H54 (cell line): ENCODE data around the gene DGKB.

ENCODE experiments used
- DNase-seq: peaks from one replicate; pipeline ENCODE4 v3.0.0; 2011; ENCODE audit warnings: low spot score, mixed read lengths; ENCODE audit not compliant: insufficient read length
- FAIRE-seq: peaks from 3 replicates; lab custom pipeline; 2011; peaks lifted over from hg19 to GRCh38; lab: Jason Lieb, UNC
- POLR2A ChIP-seq: IDR thresholded peaks from 2 replicates; pipeline ENCODE4 v1.6.1; 2011; ENCODE audit warnings: low read depth, mild to moderate bottlenecking, low read length

DGKB gene

DNA sequence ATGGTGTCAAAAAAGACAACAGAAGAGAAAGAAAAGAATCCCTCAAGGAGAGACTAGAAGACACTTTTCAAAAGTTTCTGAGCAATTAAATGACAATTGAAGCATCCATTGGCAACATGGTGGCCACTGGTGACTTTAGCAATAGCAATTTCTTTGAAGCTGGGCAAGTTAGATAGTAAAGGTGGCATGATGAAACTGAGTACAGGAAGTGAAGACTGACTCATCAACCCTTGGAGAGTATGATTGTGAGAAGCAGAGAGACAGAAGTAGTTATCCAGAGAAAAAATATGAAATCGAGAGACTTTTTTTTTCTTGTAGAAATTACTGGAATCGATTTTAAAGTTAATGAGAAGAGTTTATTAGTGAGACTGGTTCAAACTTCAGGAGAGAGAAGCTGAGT, 52.5 kb downstream of the DGKB start:
- peak; percentile 96 for FAIRE-seq
- DNase-seq, result no peak
- TF ChIP-seq POLR2A, result no peak

- no peak for TF ChIP-seq POLR2A
- FAIRE-seq, result no peak
- no peak for DNase-seq
These were observed 56.1 kb downstream of the DGKB start for GRCh38 chr7:14846405-14846804.

DNA sequence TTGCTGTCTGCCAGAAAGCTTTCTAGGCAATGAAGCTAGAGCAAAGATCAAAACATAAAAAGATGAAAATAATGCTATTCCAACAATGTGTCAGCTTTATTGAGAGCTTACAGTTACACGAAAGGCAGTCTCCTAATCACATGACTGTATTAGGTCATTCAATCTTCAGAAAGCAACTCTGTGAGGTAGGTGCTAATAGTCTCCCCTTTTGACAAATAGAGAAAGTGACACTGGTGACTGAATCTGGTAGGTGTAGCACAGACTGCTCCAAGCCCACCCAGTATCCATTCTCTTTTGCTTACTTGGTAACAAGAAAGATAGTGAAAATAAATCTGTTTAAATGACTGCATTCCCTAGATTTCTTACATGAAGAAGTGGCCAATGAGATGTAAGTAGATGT, 58.8 kb downstream of the DGKB start:
- TF ChIP-seq POLR2A, result no peak
- FAIRE-seq (peak; percentile 60), DNase-seq (no peak)

GRCh38 chr7:14842523-14842922, 60.0 kb downstream of the DGKB start:
- no peak for TF ChIP-seq POLR2A
- no peak for DNase-seq
- FAIRE-seq, result no peak

DNA sequence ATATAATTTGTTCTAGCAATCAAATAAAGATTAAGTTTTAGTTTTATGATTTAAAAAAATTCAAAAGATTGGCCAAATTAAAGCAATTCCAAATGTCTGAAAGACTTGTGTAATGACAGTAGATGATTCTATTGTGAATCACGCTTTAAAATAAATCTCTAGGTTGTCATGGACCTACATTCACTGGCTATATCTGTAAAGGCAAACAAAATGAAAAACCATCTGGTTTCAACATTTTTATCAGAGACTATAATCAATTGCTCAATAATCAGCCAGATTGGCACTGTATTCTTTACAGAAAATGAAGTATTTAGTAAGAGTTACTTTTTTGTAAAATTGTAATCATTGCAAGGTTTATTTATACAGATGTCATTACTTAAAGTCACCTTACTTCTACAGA, 60.7 kb downstream of the DGKB start:
- peak; percentile 93 for FAIRE-seq
- DNase-seq, result no peak
- TF ChIP-seq POLR2A, result no peak

DNA sequence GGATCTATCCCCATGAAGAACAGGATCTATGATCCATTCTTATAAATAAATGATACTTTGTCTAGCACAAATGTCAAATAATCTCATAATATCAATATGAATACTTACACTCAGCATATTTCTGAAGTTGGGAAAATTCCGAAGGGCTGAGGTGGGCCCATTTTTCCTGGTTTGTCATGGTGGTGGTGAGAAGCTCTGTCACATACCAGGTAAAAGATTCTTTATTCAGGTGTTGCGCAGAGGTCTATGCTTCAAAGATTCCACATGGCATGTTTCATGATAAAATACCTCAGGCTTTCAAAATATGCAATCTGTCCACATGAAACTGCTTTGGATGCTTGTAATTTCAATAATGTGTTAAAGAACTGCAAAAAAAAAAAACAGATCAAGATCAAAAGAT, 61.5 kb downstream of the DGKB start:
- FAIRE-seq (no peak), DNase-seq (no peak)
- TF ChIP-seq POLR2A, result no peak

- FAIRE-seq, result no peak
- DNase-seq, result no peak
- TF ChIP-seq POLR2A, result no peak
These were observed 63.2 kb downstream of the DGKB start for GRCh38 chr7:14839307-14839706.

DNA sequence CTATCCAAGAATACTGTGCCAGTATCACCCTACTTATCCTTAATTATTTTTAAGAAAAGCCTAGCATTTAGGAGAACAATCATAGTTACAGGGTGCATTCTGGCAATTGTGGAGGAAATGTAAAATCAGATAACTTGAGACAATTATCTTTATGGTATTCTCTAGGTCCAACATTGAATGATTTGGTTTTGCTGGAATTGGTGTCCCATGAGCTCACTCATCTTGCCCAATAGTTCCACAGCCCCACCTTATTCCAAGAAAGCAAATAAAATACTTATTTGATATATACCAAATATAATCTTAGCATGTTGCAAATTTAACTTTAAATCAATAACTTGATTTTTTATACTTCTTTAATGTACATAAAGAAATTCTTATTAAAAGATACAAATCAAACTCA, 65.3 kb downstream of the DGKB start:
- FAIRE-seq, result peak; percentile 65
- DNase-seq, result no peak

GRCh38 chr7:14836571-14837189, 65.9 kb downstream of the DGKB start:
- peak; percentile 99 for FAIRE-seq
- DNase-seq, result peak; percentile 53
- no peak for TF ChIP-seq POLR2A

More for the DNA sequence above, 65.3 kb downstream of the DGKB start:
- TF ChIP-seq POLR2A, result no peak

- FAIRE-seq (peak; percentile 57), DNase-seq (no peak)
- TF ChIP-seq POLR2A, result no peak
These were observed 66.5 kb downstream of the DGKB start for GRCh38 chr7:14836006-14836405.

GRCh38 chr7:14835384-14835783, 67.2 kb downstream of the DGKB start:
- DNase-seq (no peak), FAIRE-seq (peak; percentile 27)
- TF ChIP-seq POLR2A, result no peak

- no peak for FAIRE-seq
- TF ChIP-seq POLR2A, result no peak
- DNase-seq, result no peak
These were observed 67.7 kb downstream of the DGKB start for GRCh38 chr7:14834883-14835282.

GRCh38 chr7:14834456-14834855, 68.1 kb downstream of the DGKB start:
- no peak for TF ChIP-seq POLR2A
- FAIRE-seq (peak; percentile 97), DNase-seq (no peak)

GRCh38 chr7:14833707-14834106, 68.8 kb downstream of the DGKB start:
- DNase-seq, result no peak
- no peak for TF ChIP-seq POLR2A
- FAIRE-seq, result peak; percentile 50

GRCh38 chr7:14828053-14828452, 74.5 kb downstream of the DGKB start:
- no peak for TF ChIP-seq POLR2A
- peak; percentile 41 for FAIRE-seq
- DNase-seq, result no peak

GRCh38 chr7:14826426-14826825, 76.1 kb downstream of the DGKB start:
- TF ChIP-seq POLR2A, result no peak
- DNase-seq, result no peak
- FAIRE-seq, result no peak

DNA sequence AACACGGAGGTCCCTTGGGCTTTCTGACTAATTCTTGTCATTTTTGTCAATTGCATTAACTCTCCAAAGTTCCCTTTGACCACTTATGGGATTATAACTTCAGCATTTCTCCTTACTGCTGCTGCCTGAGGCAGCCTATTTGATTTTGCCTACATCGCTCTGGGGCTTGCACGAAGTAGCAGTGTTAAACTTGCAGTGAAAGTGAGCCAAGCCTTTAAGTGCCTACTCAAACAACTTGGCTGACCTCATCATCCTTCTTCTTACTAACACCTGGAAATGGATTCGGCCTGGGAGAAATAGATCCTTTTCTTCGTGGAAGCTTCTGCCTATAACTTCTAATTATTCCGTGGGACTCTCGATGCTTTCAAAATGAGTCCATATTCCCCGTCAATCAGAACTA, 76.6 kb downstream of the DGKB start:
- FAIRE-seq (no peak), DNase-seq (no peak)
- TF ChIP-seq POLR2A, result no peak
